SH-SY5Y (cell line): ENCODE data around the gene NDUFA8.

Experiments used
- GATA2 ChIP-seq: IDR thresholded peaks from 2 replicates; pipeline ENCODE4 v1.6.1; 2011; ENCODE audit warnings: mild to moderate bottlenecking, low read depth, low read length
- GATA3 ChIP-seq: IDR thresholded peaks from 2 replicates; pipeline ENCODE4 v1.6.1; 2011; ENCODE audit warnings: low read depth, mild to moderate bottlenecking, low read length, moderate library complexity

DNA sequence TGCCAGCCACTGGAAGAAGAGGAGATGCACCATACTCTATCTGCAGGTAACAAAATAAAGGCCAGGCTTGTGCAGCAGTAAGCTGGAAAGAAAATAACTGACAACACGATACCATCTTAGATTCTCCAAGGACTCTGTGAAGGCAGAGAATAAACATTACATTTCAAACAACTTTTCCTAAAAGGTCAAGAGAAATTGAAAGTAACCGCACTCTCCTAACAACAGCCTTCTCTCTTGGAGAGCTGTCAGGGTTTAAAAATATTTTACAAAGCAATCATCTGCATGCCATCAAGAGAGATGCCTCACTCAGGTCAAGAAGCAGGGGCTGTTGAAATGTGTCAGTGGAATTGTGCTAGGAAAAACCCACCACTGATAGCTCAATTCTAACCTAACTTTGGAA lies 53.0 kb downstream of the NDUFA8 start:
- TF ChIP-seq GATA2: no peak
- no peak for TF ChIP-seq GATA3
